22Rv1 (cell line): ENCODE results near the gene CIROP.

Experiments used
- CTCF ChIP-seq: fragments of 450-650 bp; IDR thresholded peaks from 2 replicates; pipeline ENCODE4 v1.5.1; 2017; ENCODE audit warnings: mild to moderate bottlenecking
- ZFX ChIP-seq: fragments of 450-650 bp; IDR thresholded peaks from 2 replicates; pipeline ENCODE4 v1.6.1; 2017; ENCODE audit warnings: antibody characterized with exemption, borderline replicate concordance

- no peak for TF ChIP-seq CTCF
- no peak for TF ChIP-seq ZFX
Measured at GRCh38 chr14:23113431-23114119, 8.8 kb upstream of the CIROP start.
